HPDE6-E6E7 (cell line): ENCODE results near the gene CEP41.
"Not testable (repeated sequence)": the region's sequence is repeated elsewhere in the genome, so short reads cannot be mapped to it uniquely, and the experiment has no call there.

ENCODE experiments used
- DNase-seq: peaks from one replicate; pipeline ENCODE4 v3.0.0; 2011; ENCODE audit warnings: missing footprints; ENCODE audit errors: extremely low spot score

The CEP41 gene

DNA sequence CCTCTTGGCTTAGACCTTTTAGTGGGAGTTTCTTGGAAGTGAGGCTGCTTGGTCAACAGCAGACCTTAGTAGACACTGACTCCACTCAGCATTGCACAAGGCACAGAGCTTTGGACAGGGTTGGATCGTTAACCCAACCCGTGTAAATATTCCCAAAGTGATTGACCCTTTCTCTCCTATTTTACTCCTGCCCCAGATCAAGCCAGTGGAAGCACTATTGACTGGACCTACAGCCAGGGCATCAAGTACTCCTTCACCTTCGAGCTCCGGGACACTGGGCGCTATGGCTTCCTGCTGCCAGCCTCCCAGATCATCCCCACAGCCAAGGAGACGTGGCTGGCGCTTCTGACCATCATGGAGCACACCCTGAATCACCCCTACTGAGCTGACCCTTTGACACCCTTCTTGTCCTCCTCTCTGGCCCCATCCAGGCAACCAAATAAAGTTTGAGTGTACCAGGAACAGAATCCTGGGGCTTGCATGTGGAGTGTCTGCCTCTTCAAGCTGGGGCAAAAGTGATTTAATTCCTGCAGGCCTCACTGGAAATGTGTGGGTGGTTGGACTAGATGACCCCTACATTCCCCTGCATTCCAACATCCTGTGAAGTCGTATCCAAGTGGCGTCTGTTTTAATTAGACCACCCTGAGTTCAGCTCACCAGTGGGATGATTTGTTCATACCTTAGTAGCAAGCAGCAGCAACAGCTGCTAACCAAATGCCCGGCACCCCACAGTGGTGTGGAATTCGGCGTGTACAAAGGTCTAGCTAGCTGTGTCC, 53.0 kb downstream of the CEP41 start:
- DNase-seq, result no peak

- no peak for DNase-seq
These were observed 53.5 kb downstream of the CEP41 start for GRCh38 chr7:130387306-130387627.

DNA sequence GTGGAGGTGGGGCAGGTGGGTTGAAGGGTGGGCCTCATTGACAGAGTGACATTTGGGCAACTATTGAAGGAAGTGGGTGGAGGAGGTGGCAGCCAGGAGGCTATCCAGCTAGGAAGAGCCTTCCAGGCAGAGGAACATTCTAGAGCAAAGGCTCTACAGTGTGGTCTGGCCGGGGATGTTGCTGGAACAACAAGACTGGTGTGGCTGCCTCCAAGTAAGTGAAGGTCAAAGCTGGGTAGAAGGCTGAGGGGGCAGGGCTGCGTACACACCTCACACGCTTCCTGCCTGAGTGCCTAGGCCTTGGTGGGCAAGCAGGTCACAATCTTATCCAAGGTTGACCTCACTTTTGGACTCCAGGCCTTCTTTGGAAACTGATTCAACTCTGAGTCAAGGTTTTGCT, 53.9 kb downstream of the CEP41 start:
- DNase-seq, result no peak

- DNase-seq, result no peak
These were observed 55.2 kb downstream of the CEP41 start for GRCh38 chr7:130385600-130386066.

DNA sequence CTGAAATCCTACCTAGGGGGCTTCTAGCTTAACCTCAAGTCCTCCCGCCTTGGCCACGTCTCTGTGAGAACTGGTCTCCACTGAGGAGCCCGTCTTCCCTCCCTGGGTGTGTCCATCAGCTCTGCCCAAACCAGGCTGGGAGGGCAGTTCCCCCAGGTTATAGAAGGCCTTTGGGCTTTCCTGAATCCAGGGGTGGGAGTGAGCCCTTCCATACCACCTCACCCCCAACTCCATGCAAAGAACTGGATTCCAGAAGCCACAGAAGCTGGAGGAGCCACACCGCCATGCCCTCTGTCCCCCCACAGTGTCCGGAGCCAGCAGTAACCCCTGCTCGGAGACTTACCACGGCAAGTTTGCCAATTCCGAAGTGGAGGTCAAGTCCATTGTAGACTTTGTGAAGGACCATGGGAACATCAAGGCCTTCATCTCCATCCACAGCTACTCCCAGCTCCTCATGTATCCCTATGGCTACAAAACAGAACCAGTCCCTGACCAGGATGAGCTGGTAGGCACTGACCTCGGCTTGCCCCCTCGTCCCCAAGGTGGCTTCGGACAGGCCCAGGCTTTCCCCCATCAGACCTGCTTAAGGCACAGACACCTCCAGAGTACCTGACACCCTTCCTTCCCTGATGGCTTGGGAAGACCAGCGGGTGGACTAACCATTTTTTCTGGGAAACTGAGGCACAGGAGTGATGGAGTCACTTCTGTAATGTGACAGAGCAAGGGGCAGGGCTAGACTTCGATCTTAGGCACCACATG, 55.8 kb downstream of the CEP41 start:
- DNase-seq, result no peak

DNA sequence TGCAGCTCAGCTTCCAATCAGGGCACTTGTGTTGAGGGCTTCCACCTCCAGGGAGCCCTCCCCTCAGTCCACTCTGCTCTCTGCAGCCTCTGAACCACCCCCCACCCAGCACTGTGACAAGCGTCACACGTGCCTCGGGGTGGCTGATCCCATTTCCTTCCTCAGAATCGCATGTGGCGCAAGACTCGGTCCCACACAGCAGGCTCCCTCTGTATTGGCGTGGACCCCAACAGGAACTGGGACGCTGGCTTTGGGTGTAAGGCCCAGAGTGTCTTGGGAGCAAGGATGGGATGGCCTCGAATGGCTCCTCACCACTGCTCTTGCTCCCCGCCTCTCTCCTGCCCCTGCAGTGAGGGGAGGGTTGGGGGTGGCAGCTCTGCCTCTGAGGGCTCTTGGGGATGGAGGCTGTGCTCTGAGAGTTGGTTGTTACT, 56.4 kb downstream of the CEP41 start:
- DNase-seq, result no peak

GRCh38 chr7:130383187-130383980, 57.4 kb downstream of the CEP41 start:
- DNase-seq, result no peak

DNA sequence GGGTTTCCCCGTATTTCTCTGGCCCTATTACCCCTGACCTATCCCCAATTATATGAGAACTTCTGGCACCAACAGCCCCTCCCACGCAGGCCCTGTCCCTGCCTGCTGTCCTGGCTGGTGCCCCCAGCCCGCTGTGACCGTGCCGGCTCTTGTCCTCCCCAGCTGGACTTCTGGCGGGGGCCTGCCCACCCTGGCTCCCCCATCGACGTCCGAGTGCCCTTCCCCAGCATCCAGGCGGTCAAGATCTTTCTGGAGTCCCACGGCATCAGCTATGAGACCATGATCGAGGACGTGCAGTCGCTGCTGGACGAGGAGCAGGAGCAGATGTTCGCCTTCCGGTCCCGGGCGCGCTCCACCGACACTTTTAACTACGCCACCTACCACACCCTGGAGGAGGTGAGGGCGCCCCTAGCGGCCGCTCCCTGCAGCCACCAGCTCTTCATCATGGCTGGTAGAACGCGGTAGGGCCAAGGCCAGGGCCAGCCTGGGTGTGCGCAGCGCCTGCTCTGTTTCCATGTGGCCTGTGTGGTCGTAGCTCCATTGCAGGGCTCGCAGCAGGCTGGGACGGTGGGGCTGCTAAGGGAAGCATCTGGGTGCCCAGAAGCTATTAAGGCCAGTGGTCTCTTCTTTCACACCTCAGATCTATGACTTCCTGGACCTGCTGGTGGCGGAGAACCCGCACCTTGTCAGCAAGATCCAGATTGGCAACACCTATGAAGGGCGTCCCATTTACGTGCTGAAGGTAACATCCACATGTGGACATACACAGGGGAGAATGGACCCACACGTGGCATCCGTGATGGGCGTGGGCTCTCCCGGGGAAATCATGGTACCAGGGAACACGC, 59.1 kb downstream of the CEP41 start:
- no peak for DNase-seq

DNA sequence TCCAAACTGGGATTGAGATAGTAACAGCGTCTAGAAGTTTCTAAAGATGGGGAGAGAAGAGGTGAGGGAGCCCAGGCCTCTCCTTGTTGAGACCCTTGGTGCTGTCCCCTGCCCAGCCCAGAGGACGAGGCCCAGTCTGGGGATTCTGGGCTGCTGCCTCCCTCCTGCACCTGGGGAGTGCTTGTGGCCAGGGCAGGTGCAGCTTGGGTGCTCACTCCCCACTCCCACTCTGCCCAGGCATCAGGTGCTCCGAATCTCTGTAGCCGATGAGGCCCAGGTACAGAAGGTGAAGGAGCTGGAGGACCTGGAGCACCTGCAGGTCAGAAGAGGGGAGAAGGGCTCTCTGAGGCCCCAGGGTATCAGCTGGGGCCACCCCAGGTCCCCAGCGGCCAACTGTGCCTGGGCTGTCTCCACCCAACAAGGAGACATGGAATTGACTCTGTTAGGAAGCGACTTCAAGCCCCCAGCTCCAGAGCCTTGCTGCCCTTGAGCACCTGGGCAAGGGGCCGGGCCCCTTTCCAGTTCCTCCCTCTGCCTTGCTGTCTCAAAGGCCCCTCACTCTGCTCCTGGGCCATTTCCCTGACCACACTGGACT, 59.9 kb downstream of the CEP41 start:
- no peak for DNase-seq

- no peak for DNase-seq
These were observed 60.6 kb downstream of the CEP41 start, which contains the start of gene CPA1 for GRCh38 chr7:130379921-130380860. Gene CPA1, plus strand, starts transcription at chr7:130380494. Its CDS starts 27 bp downstream, at chr7:130380521.

GRCh38 chr7:130379532-130379920, 61.3 kb downstream of the CEP41 start:
- DNase-seq, result no peak

GRCh38 chr7:130379019-130379418, 61.8 kb downstream of the CEP41 start:
- DNase-seq, result no peak

DNA sequence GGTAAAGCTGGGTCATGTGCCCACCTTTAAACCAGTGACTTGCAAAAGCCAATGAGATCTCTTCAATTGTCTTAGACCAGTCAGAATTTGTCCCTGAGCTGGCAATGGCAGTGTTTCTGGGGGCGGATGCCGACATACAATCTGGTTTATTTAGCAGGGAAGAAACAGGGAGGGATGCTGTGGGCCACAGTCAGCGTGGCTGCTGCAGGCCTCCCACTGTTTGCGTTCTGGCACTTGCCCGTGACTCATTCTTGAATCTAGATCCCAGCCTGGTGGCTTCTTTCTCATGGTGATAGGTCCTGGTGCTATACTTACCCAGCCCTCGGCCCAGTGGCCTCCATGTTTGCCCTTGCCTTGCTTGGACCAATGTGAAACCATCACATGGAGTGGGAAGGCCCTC, 63.6 kb downstream of the CEP41 start:
- no peak for DNase-seq

DNA sequence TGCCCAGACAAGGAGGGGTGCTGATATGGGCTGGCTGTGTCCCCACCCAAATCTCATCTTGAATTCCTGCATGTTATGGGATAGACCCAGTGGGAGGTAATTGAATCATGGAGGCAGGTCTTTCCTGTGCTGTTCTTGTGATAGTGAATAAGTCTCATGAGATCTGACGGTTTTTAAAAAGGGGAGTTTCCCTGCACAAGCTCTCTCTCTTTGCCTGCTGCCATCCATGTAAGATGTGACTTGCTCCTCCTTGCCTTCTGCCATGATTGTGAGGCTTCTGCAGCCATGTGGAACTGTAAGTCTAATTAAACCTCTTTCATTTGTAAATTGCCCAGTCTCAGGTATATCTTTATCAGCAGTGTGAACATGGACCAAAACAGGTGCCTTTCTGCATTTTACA, 64.4 kb downstream of the CEP41 start:
- not testable (repeated sequence) for DNase-seq

DNA sequence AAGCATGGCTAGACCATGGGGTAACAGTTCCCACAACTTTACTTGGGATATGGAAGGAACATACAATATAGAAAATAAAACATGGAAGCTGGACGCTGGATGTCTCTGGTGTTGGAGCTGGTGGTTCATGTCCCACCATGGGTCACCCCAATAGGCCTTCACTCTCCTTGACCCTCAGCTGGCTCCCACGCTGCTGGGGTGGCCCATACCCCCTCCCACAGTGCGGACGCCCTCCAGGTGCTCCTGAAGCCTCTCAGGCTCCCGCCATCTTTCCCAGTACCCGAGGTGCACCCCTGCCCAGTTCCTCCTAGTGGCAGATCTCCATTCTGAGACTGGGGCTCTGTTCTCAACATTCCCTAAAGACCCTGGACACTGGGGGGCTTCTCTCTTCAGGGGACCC, 66.3 kb downstream of the CEP41 start:
- no peak for DNase-seq

- no peak for DNase-seq
These were observed 68.2 kb downstream of the CEP41 start for GRCh38 chr7:130372402-130373165.

- no peak for DNase-seq
These were observed 69.8 kb downstream of the CEP41 start for GRCh38 chr7:130371046-130371445.

DNA sequence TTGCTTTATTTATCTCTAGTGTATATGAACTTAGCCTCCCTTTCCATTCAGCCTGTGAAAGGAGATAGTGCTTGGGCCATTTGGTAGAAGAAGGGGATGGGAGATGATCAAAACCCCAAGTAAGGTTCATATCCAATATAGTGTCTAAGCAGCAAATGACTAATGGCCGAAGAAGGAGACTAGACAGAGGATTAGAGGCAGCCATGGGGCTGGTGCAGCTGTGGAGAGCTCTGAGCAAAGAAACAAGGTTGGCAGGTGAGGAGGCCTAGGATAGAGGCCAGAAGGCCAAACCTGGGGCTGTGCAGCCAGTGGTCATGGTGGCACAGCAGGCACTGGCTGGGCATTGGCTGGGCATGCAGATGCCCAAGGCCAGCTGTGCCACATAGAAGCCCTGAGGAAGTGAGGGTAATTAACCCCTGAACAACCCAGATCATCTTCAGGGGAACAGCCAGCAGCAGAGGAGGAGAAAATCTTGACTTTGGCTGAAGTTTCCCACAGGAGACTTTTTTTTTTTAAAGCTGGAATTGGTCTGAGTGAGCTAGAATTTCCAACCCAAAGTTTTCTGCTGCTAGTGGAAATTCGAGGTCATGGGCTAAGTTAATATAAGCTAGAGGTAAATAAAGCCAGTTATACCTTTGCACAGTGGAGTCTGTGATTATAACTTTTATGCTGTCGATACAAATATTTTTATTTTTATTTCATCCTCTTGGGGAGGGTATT, 70.8 kb downstream of the CEP41 start:
- DNase-seq, result no peak
